Measurements from ENCODE around the gene DCBLD2.

- TF ChIP-seq POLR2A (IDR thresholded peaks at IDR 0.05; ENCODE audit: low read depth, low read length), result no peak
- TF ChIP-seq TAF1 (IDR thresholded peaks at IDR 0.05; ENCODE audit: borderline replicate concordance, low read depth, low read length), result no peak
Observed at GRCh38 chr3:98884675-98885371, 16.7 kb downstream of the DCBLD2 start.
